Measurements from ENCODE around the gene KCNS1. TPM values are rescaled to one million over a fixed set of nuclear protein-coding genes. Genes with fewer than 3 reads are reported as not detected.

KCNS1 gene
- total and polyA plus RNA-seq, 2 of the 8 experiments (the other 6 are each of a cell fraction or from before 2014, with no cell fraction given): 1.4 to 1.8 TPM

DNA sequence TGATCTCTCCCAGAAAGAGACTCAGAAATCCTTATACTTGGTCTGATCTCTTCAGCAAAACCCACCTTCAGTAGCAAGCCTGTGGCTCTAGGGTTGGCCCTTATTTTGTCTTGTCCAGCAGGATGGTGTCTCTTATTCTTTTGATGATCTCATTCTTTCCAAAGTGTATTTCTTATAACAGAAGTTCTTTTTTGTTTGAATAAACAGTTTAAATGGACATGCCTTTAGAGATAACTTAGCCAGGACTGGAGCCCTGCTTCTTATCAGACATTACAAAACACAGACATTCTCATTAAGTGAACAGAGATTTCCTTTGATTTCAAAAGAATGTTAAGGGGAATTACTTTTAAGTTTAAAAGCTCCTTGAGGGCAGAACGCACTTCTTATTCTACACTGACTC, 31.7 kb downstream of the KCNS1 start (continued):
- no peak for TF ChIP-seq CHD7 (IDR thresholded peaks at IDR 0.05; ENCODE audit: insufficient replicate concordance, low read length)
